ENCODE data around the gene CLC.

The CLC gene

GRCh38 chr19:39759457-39760184, 21.8 kb upstream of the CLC start:
- H3K4me3 ChIP-seq (ENCODE audit: low read length) = no peak overlapping the region
- DNase-seq (ENCODE audit: low read depth) = no peak
- no peak for TF ChIP-seq CTCF (IDR thresholded peaks at IDR 0.05; ENCODE audit: insufficient read depth, low read depth, low read length, missing control alignments)

- TF ChIP-seq CTCF (IDR thresholded peaks at IDR 0.05; ENCODE audit: insufficient read depth, low read depth, low read length, missing control alignments) = no peak
- no peak for DNase-seq (ENCODE audit: low read depth)
Measured at GRCh38 chr19:39754971-39755370, 17.1 kb upstream of the CLC start.

GRCh38 chr19:39754544-39754943, 16.7 kb upstream of the CLC start:
- no peak for TF ChIP-seq CTCF (IDR thresholded peaks at IDR 0.05; ENCODE audit: insufficient read depth, low read depth, low read length, missing control alignments)
- H3K4me3 ChIP-seq (ENCODE audit: low read length) = no peak overlapping the region
- DNase-seq (ENCODE audit: low read depth) = no peak

More at GRCh38 chr19:39754971-39755370, 17.1 kb upstream of the CLC start:
- H3K4me3 ChIP-seq (ENCODE audit: low read length) = no peak overlapping the region

- DNase-seq (ENCODE audit: low read depth) = no peak
- TF ChIP-seq CTCF (IDR thresholded peaks at IDR 0.05; ENCODE audit: insufficient read depth, low read depth, low read length, missing control alignments) = no peak
- H3K4me3 ChIP-seq (ENCODE audit: low read length) = no peak overlapping the region
Measured at GRCh38 chr19:39752795-39753194, 15.0 kb upstream of the CLC start.

GRCh38 chr19:39752390-39752789, 14.6 kb upstream of the CLC start:
- TF ChIP-seq CTCF (IDR thresholded peaks at IDR 0.05; ENCODE audit: insufficient read depth, low read depth, low read length, missing control alignments) = no peak

GRCh38 chr19:39749981-39750380, 12.2 kb upstream of the CLC start:
- DNase-seq (ENCODE audit: low read depth) = no peak
- TF ChIP-seq CTCF (IDR thresholded peaks at IDR 0.05; ENCODE audit: insufficient read depth, low read depth, low read length, missing control alignments) = no peak

More at GRCh38 chr19:39752390-39752789, 14.6 kb upstream of the CLC start:
- H3K4me3 ChIP-seq (ENCODE audit: low read length) = no peak overlapping the region
- DNase-seq (ENCODE audit: low read depth) = no peak

More at GRCh38 chr19:39749981-39750380, 12.2 kb upstream of the CLC start:
- no peak overlapping the region for H3K4me3 ChIP-seq (ENCODE audit: low read length)
